Adrenal gland (tissue), 12 donors: ENCODE measurements around the gene TRAF3. TPM values are rescaled to one million over a fixed set of nuclear protein-coding genes. Genes with fewer than 3 reads are reported as not detected.

Source experiments
- DNase-seq, 7 donors: peaks; one replicate each; pipeline ENCODE4 v3.0.0-alpha.2; 2019 to 2020
- H3K27ac ChIP-seq, 5 donors: fragments of 200-600 bp; sonication (generic) in 4 of 5; 1 replicate in 3 of 5; 2 replicates in 2 of 5; pipeline versions ENCODE4 v1.5.1 to v1.8.0; 2016 to 2020; ENCODE audit warnings: mild to moderate bottlenecking in 1 of 5
- H3K27me3 ChIP-seq: fragments of 200-600 bp; 2 replicates; pipeline ENCODE4 v1.8.0; 2021
- H3K36me3 ChIP-seq, 2 donors: fragments of 200-600 bp; replicated peaks in 1 of 2; 1 replicate in 1 of 2; 2 replicates in 1 of 2; pipeline versions ENCODE4 v1.5.1 to v1.8.0; 2018 to 2022
- H3K4me1 ChIP-seq, 2 donors: fragments of 200-600 bp; replicated peaks in 1 of 2; 1 replicate in 1 of 2; 2 replicates in 1 of 2; pipeline versions ENCODE4 v1.5.1 to v1.8.0; 2018 to 2021
- H3K4me3 ChIP-seq, 4 donors: fragments of 200-600 bp; sonication (generic) in 3 of 4; one replicate each; pipeline ENCODE4 v1.5.1; 2016 to 2018
- H3K9me3 ChIP-seq, 3 donors: fragments of 200-600 bp; sonication (generic) in 1 of 3; replicated peaks in 1 of 3; 1 replicate in 2 of 3; 2 replicates in 1 of 3; pipeline versions ENCODE4 v1.5.1 to v1.8.0; 2016 to 2021
- CTCF ChIP-seq, 6 experiments: fragments of 450-650 bp in 4 of 6; fragments of 200-600 bp in 2 of 6; sonication (generic) in 1 of 6; IDR thresholded peaks; 1 replicate in 5 of 6; 2 replicates in 1 of 6; pipeline versions ENCODE4 v1.5.1 to v1.8.0; 2016 to 2021; ENCODE audit warnings: antibody characterized with exemption in 6 of 6, mild to moderate bottlenecking in 2 of 6, moderate library complexity in 1 of 6
- POLR2A ChIP-seq, 2 donors: fragments of 450-650 bp; IDR thresholded peaks; one replicate each; pipeline ENCODE4 v1.6.1; 2017; ENCODE audit warnings: antibody characterized with exemption in 2 of 2, mild to moderate bottlenecking in 2 of 2, moderate library complexity in 1 of 2
- WGBS, 4 donors: extraction: QIAGEN DNeasy Blood & Tissue Kit in 2 of 4; methylation state at CpG; one replicate each; pipeline versions ENCODE4 v1.1.5 to v1.1.7; 2013 to 2017; 5-methylcytosine and 5-hydroxymethylcytosine counted together
- intact Hi-C, 2 donors: fragments of 100-400 bp; cut with DNase I; formaldehyde crosslinking; loops; one replicate each; pipeline versions ENCODE4 v1.14.1 to v1.15.0; 2022 to 2023
- polyA plus RNA-seq, 3 donors: library from polyadenylated mRNA; stranded (reverse); fragments of 200-250 nt in 2 of 3; fragments of 350-450 nt in 1 of 3; fragmentation: Illumina TruSeq in 1 of 3; extraction: RNeasy Lipid Tissue Mini Kit (QIAGEN cat#74804) in 1 of 3; gene quantifications; one replicate each; pipeline ENCODE4 v1.2.3, GENCODE V29; 2013 to 2014
- total RNA-seq, 9 donors: library from RNA; depleted of rRNA in 4 of 9; stranded (reverse); fragments of >200 nt in 4 of 9; fragments of 120-200 nt in 1 of 9; fragmentation: NEBNext Ultra II Directional in 1 of 9; extraction: Animal tissue kit (Norgen Biotek cat#: 25700) in 1 of 9; gene quantifications; one replicate each; pipeline versions ENCODE4 v1.1.0 to v1.2.4, GENCODE V29; 2013 to 2023
- donor health status: healthy with polysubstance abuse.
- donor health status: Bipolar disorder and iron deficiency.
- donor health status: DM: yes; HTN: yes; CAD: no.
- donor health status: DM: no; HTN: no; CAD: no.
- donor health status: DM: no; HTN: no; CAD: no.
- donor health status: DM: yes; HTN: yes; CAD: no.

TRAF3 gene
- total and polyA plus RNA-seq, 12 donors, result 3.7 to 14.5 (median 9.8) TPM

- DNase-seq, result no peak
- Histone ChIP-seq H3K27me3 (no peaks in the 10 kb centered on the region), H3K27ac (no peak overlapping the region), H3K4me1 (peaks cover 0 to 23% of the 10 kb centered on the region in 2 donors), H3K4me3 (no peak overlapping the region), H3K9me3 (no peaks in the 10 kb centered on the region), H3K36me3 (no peaks in the 10 kb centered on the region)
- WGBS, 4 donors, result 83 to 90% (median 88%) methylated on average over 13 of the region's 13 CpGs
- intact Hi-C loops, result loop anchor here in 1 of 2 donors (5.0 kb wide), 1 partner anchor 138 kb away; no protein-coding TSS in a partner anchor
- TF ChIP-seq POLR2A (IDR thresholded peaks at IDR 0.05) (no peak), CTCF (IDR thresholded peaks at IDR 0.05) (no peak)
Measured at GRCh38 chr14:102779574-102780315, 2.5 kb downstream of the TRAF3 start.

GRCh38 chr14:102781063-102781462, 3.8 kb downstream of the TRAF3 start:
- 94 to 99% (median 97%) methylated on average over 3 to 4 of the region's 4 CpGs for WGBS, 4 donors
- peaks cover 0 to 23% of the 10 kb centered on the region in 2 donors for H3K4me1 ChIP-seq

GRCh38 chr14:102782974-102783373, 5.7 kb downstream of the TRAF3 start:
- Histone ChIP-seq H3K9me3 (no peaks in the 10 kb centered on the region), H3K4me3 (no peak overlapping the region), H3K27me3 (no peaks in the 10 kb centered on the region), H3K27ac (no peak overlapping the region), H3K4me1 (peaks cover 0 to 20% of the 10 kb centered on the region in 2 donors), H3K36me3 (no peaks in the 10 kb centered on the region)
- WGBS, 4 donors, result 92 to 95% (median 94%) methylated on average over 6 to 7 of the region's 7 CpGs
- TF ChIP-seq CTCF (IDR thresholded peaks at IDR 0.05), result no peak
- DNase-seq, result no peak
- intact Hi-C loops, result no loop called here

More at GRCh38 chr14:102781063-102781462, 3.8 kb downstream of the TRAF3 start:
- no peak overlapping the region for H3K4me3 ChIP-seq
- H3K9me3 ChIP-seq, result no peaks in the 10 kb centered on the region
- intact Hi-C loops, result no loop called here
- DNase-seq, result no peak
- TF ChIP-seq CTCF (IDR thresholded peaks at IDR 0.05) (no peak), POLR2A (IDR thresholded peaks at IDR 0.05) (no peak)
- H3K27me3 ChIP-seq, result no peaks in the 10 kb centered on the region
- H3K27ac ChIP-seq, result no peak overlapping the region
- H3K36me3 ChIP-seq, result no peaks in the 10 kb centered on the region

- Histone ChIP-seq H3K27ac (no peak overlapping the region), H3K9me3 (no peaks in the 10 kb centered on the region), H3K4me3 (no peak overlapping the region), H3K27me3 (no peaks in the 10 kb centered on the region), H3K36me3 (no peaks in the 10 kb centered on the region), H3K4me1 (peaks cover 0 to 3% of the 10 kb centered on the region in 2 donors)
- TF ChIP-seq CTCF (IDR thresholded peaks at IDR 0.05) (no peak), POLR2A (IDR thresholded peaks at IDR 0.05) (no peak)
- no peak for DNase-seq
- intact Hi-C loops, result no loop called here
- WGBS, 4 donors, result 77 to 82% (median 80%) methylated on average over 7 of the region's 7 CpGs
Measured at GRCh38 chr14:102784892-102785594, 7.8 kb downstream of the TRAF3 start.
